ENCODE data around the gene CDK14. TPM values are rescaled to one million over a fixed set of nuclear protein-coding genes. Genes with fewer than 3 reads are reported as not detected.

Gene CDK14
- total RNA-seq, 1 donor from 2014 or later, result 131 TPM

DNA sequence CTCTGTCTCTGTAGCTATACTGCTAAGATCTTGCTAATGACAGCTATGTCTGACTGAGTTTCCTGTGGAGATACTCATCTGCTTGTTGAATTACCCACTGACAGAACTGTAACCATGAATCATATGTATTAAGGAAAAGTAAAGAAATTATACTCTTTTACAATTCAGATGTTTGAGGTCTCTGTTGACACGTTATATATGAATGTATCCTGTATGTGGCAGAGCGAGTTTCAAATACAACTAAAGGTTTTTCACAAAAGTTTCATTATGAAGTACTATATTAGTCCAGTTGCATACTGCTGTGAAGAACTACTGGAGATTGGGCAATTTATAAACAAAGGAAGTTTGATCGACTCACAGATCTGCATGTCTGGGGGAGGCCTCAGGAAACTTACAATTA is 232.5 kb downstream of the CDK14 start:
- Mint-ChIP-seq H3K27ac (ENCODE audit: unreplicated experiment) (no peak overlapping the region), H3K27me3 (ENCODE audit: unreplicated experiment) (no peaks in the 10 kb centered on the region), H3K9me3 (ENCODE audit: unreplicated experiment) (peaks cover 10% of the 10 kb centered on the region), H3K4me1 (ENCODE audit: unreplicated experiment) (peaks cover 35% of the 10 kb centered on the region), H3K4me3 (ENCODE audit: unreplicated experiment) (no peak overlapping the region), H3K36me3 (ENCODE audit: unreplicated experiment) (peaks cover 17% of the 10 kb centered on the region)
- TF ChIP-seq, protein P1, sequence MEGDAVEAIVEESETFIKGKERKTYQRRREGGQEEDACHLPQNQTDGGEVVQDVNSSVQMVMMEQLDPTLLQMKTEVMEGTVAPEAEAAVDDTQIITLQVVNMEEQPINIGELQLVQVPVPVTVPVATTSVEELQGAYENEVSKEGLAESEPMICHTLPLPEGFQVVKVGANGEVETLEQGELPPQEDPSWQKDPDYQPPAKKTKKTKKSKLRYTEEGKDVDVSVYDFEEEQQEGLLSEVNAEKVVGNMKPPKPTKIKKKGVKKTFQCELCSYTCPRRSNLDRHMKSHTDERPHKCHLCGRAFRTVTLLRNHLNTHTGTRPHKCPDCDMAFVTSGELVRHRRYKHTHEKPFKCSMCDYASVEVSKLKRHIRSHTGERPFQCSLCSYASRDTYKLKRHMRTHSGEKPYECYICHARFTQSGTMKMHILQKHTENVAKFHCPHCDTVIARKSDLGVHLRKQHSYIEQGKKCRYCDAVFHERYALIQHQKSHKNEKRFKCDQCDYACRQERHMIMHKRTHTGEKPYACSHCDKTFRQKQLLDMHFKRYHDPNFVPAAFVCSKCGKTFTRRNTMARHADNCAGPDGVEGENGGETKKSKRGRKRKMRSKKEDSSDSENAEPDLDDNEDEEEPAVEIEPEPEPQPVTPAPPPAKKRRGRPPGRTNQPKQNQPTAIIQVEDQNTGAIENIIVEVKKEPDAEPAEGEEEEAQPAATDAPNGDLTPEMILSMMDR (IDR thresholded peaks at IDR 0.05), result no peak
- no peak for DNase-seq (ENCODE audit: extremely low spot score, unreplicated experiment)

DNA sequence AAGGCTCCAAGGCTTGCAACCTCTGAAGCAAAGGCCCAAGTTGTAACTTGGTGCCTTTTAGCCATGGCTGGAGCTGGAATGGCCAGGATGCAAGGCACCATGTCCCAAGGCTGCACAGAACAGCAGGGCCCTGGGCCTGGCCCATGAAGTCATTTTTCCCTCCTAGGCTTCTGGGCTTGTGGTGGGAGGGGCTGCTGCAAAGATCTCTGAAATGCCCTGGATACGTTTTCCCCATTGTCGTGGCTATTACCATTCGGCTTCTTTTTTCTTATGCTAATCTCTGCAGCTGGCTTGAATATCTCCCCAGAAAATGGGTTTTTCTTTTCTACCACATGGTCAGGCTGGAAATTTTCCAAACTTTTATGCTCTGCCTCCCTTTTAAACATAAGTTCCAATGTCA is 234.2 kb downstream of the CDK14 start:
- Mint-ChIP-seq H3K4me3 (ENCODE audit: unreplicated experiment) (no peak overlapping the region), H3K27ac (ENCODE audit: unreplicated experiment) (no peak overlapping the region), H3K27me3 (ENCODE audit: unreplicated experiment) (no peaks in the 10 kb centered on the region), H3K4me1 (ENCODE audit: unreplicated experiment) (peaks cover 30% of the 10 kb centered on the region), H3K36me3 (ENCODE audit: unreplicated experiment) (peaks cover 17% of the 10 kb centered on the region), H3K9me3 (ENCODE audit: unreplicated experiment) (peaks cover 10% of the 10 kb centered on the region)
- DNase-seq (ENCODE audit: extremely low spot score, unreplicated experiment), result no peak
- TF ChIP-seq, protein P1 (IDR thresholded peaks at IDR 0.05), result no peak

DNA sequence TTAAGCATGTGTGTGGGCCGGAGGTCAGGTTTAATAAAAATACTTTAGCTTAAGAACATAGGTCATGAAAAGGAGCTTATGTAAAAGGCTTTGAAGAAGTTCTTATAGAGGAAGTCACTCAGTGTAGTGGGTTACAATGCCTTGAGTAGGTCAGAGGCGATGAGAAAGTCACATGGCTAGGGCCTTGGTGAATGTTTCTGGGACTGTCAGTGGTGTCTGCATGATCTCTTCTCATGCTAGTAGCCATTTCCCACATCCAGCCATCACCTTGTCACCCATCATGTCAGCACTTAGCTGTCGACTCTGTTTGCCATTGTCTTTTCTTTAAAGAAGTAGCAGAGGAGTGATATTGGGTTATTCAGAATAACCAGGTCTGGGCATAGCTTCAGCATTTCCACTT is 236.6 kb downstream of the CDK14 start:
- Mint-ChIP-seq H3K27ac (ENCODE audit: unreplicated experiment) (no peak overlapping the region), H3K4me3 (ENCODE audit: unreplicated experiment) (no peak overlapping the region), H3K9me3 (ENCODE audit: unreplicated experiment) (peaks cover 12% of the 10 kb centered on the region), H3K27me3 (ENCODE audit: unreplicated experiment) (no peaks in the 10 kb centered on the region), H3K4me1 (ENCODE audit: unreplicated experiment) (peaks cover 29% of the 10 kb centered on the region), H3K36me3 (ENCODE audit: unreplicated experiment) (peaks cover 19% of the 10 kb centered on the region)
- TF ChIP-seq, protein P1 (IDR thresholded peaks at IDR 0.05), result no peak
- no peak for DNase-seq (ENCODE audit: extremely low spot score, unreplicated experiment)

DNA sequence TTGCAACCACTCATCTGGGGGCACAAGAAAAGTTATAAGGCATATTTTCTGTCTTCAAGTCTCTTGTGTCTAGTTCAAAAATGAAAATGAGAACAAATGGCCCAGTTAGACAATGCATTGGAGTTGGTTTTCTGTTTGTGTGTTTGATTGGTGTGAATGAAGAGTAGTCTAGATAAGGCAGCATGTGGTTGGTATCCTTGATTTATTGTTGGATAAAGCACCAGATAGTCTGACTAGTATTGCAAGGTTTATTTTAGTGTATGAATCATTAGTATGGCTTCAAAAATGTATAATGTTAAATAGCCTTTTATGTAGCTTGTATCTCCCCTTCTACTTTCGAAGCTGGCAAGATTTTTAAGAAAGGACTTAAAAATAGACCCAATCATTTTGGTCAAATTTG is 237.3 kb downstream of the CDK14 start:
- Mint-ChIP-seq H3K4me3 (ENCODE audit: unreplicated experiment) (no peak overlapping the region), H3K9me3 (ENCODE audit: unreplicated experiment) (peaks cover 14% of the 10 kb centered on the region), H3K27ac (ENCODE audit: unreplicated experiment) (no peak overlapping the region), H3K4me1 (ENCODE audit: unreplicated experiment) (peaks cover 29% of the 10 kb centered on the region), H3K27me3 (ENCODE audit: unreplicated experiment) (no peaks in the 10 kb centered on the region), H3K36me3 (ENCODE audit: unreplicated experiment) (peaks cover 21% of the 10 kb centered on the region)
- TF ChIP-seq, protein P1 (IDR thresholded peaks at IDR 0.05), result no peak
- no peak for DNase-seq (ENCODE audit: extremely low spot score, unreplicated experiment)

DNA sequence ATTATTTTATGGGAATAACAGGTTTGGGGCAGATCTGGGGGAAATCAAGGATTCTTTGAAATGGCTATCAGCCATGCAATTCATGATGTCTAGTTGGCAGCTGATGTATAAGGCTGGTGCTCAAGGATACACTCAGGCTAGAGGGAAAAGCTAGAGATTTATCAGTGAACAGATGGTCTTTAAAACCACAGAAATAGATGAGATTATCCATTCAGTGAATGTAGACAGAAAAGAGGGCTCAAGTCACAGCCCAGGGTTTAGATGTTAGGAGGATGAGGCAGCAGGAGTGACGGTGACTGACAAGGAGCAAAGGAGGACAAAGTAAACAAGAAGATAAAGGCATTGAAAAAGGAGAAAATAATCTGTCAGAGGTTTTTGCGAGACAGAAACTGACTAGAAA is 238.7 kb downstream of the CDK14 start:
- Mint-ChIP-seq H3K4me3 (ENCODE audit: unreplicated experiment) (no peak overlapping the region), H3K9me3 (ENCODE audit: unreplicated experiment) (peaks cover 18% of the 10 kb centered on the region), H3K4me1 (ENCODE audit: unreplicated experiment) (peaks cover 28% of the 10 kb centered on the region), H3K27me3 (ENCODE audit: unreplicated experiment) (no peaks in the 10 kb centered on the region), H3K27ac (ENCODE audit: unreplicated experiment) (no peak overlapping the region), H3K36me3 (ENCODE audit: unreplicated experiment) (peaks cover 22% of the 10 kb centered on the region)
- DNase-seq (ENCODE audit: extremely low spot score, unreplicated experiment), result no peak
- TF ChIP-seq, protein P1 (IDR thresholded peaks at IDR 0.05), result no peak

All from osteocyte (in vitro differentiated cells).